Small intestine (tissue), 7 donors: ENCODE results near the gene DCC. TPM values are rescaled to one million over a fixed set of nuclear protein-coding genes. Genes with fewer than 3 reads are reported as not detected.

Experiments
- DNase-seq, 2 donors: peaks; one replicate each; pipeline versions ENCODE4 v3.0.0 to v3.0.0-alpha.2; 2013
- FAIRE-seq: peaks from 2 replicates; lab custom pipeline; 2012; peaks lifted over from hg19 to GRCh38; lab: Jason Lieb, UNC
- H3K27ac ChIP-seq, 3 donors: one replicate each; pipeline ENCODE4 v1.5.1; 2013; ENCODE audit warnings: low read length in 2 of 3, mild to moderate bottlenecking in 2 of 3, control low read depth in 1 of 3, inconsistent platforms in 1 of 3, low read depth in 1 of 3, moderate library complexity in 1 of 3
- H3K27me3 ChIP-seq, 3 donors: one replicate each; pipeline ENCODE4 v1.6.1; 2013; ENCODE audit warnings: low read length in 3 of 3, inconsistent platforms in 1 of 3; ENCODE audit not compliant: control insufficient read depth in 3 of 3, insufficient read depth in 3 of 3
- H3K36me3 ChIP-seq, 3 donors: one replicate each; pipeline ENCODE4 v1.6.1; 2013; ENCODE audit warnings: low read length in 3 of 3, inconsistent platforms in 1 of 3, low read depth in 1 of 3, mild to moderate bottlenecking in 1 of 3, moderate library complexity in 1 of 3; ENCODE audit not compliant: control insufficient read depth in 3 of 3, insufficient read depth in 2 of 3
- H3K4me1 ChIP-seq, 3 donors: one replicate each; pipeline ENCODE4 v1.6.1; 2013; ENCODE audit warnings: low read length in 2 of 3, inconsistent platforms in 1 of 3, low read depth in 1 of 3, mild to moderate bottlenecking in 1 of 3, moderate library complexity in 1 of 3; ENCODE audit not compliant: control insufficient read depth in 3 of 3, insufficient read depth in 2 of 3
- H3K4me3 ChIP-seq, 3 donors: one replicate each; pipeline ENCODE4 v1.5.1; 2013; ENCODE audit warnings: low read length in 3 of 3, control low read depth in 1 of 3, inconsistent platforms in 1 of 3, low read depth in 1 of 3, mild to moderate bottlenecking in 1 of 3, moderate library complexity in 1 of 3
- H3K9me3 ChIP-seq, 2 donors: one replicate each; pipeline ENCODE4 v1.6.1; 2013; ENCODE audit warnings: low read depth in 1 of 2, low read length in 1 of 2; ENCODE audit not compliant: control insufficient read depth in 2 of 2, insufficient read depth in 1 of 2
- WGBS, 3 donors: extraction: QIAGEN DNeasy Blood & Tissue Kit; methylation state at CpG; one replicate each; pipeline ENCODE4 v1.1.7; 2013; 5-methylcytosine and 5-hydroxymethylcytosine counted together
- polyA plus RNA-seq, 4 donors: library from polyadenylated mRNA; stranded (reverse) in 3 of 4; unstranded in 1 of 4; fragments of 200-250 nt in 3 of 4; fragments of 120-200 nt in 1 of 4; gene quantifications; one replicate each; pipeline versions ENCODE4 v1.2.1 to v1.2.3, GENCODE V29; 2013
- donor health status: healthy with polysubstance abuse.
- donor health status: control.
- donor health status: control.
- donor health status: Bipolar disorder and iron deficiency.
- donor health status: healthy.

Gene DCC
- polyA plus RNA-seq, 4 donors = 0.03 to 0.30 TPM; not detected in 2

DNA sequence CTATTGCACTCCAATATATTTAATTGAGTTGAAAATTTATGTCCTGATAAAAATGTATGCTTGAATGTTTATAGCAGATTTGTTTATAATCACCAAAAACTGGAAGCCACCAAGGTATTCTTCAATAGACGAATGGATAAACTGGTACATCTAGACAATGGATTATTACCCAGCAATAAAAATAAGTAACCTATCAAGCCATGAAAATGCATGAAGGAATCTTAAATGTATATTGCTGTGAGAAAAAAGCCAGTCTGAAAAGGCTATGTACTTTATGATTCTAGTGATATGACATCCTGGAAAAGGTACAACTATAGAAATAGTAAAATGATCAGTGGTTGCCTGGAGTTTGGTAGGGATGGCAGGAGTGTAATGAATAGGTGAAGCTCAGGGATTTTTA, 580.7 kb downstream of the DCC start:
- Histone ChIP-seq H3K4me3 (no peak overlapping the region), H3K4me1 (no peaks in the 10 kb centered on the region), H3K9me3 (peaks cover 0 to 4% of the 10 kb centered on the region in 2 donors), H3K27ac (no peak overlapping the region), H3K27me3 (no peaks in the 10 kb centered on the region), H3K36me3 (no peaks in the 10 kb centered on the region)
- DNase-seq (peak in 1 of 2 donors; percentile 4), FAIRE-seq (no peak)
- WGBS, 3 donors = 29 to 54% (median 37%) methylated on average over 1 of the region's 1 CpG

DNA sequence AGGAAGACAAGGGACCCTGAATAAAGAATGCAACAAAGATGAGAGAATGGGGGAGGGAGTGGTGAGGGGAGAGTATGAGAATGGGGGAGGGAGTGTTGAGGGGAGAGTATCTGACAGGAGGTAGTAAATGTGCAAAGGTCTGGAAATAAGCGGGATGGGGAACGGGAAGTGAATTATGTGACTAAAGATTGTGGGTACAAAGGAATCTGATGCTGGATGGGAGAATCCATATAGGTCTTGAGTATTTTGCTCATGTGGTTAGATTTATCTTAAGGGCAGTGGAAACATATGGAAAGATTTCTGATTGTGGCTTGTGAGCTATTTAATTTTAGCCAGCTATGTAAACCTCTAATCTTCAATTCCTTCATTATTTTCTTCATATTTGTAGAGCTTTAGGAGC, 593.4 kb downstream of the DCC start:
- Histone ChIP-seq H3K27ac (no peak overlapping the region), H3K4me3 (no peak overlapping the region), H3K9me3 (no peaks in the 10 kb centered on the region), H3K27me3 (no peaks in the 10 kb centered on the region), H3K4me1 (no peaks in the 10 kb centered on the region), H3K36me3 (no peaks in the 10 kb centered on the region)
- DNase-seq (no peak), FAIRE-seq (no peak)
- WGBS, 3 donors = 83 to 88% (median 85%) methylated on average over 2 of the region's 2 CpGs

DNA sequence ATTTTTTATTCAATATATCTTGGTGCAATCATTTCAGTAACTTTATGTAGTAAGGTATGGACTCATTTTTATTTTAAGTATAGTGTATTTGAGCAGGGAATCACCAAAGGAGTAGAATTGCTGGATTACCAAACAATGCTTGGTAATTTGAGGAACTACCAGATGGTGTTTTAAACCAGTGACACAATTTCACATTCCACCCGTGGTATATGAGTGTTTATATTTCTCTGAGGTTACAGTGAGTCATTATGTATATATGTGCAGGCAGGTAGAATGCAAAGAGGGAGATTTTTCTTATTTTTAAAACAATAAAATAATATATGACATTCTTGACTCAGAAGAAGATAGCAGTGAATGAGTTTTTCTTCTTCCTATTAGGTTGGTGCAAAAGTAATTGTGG, 596.9 kb downstream of the DCC start:
- 17 to 30% (median 26%) methylated on average over 1 of the region's 1 CpG for WGBS, 3 donors

DNA sequence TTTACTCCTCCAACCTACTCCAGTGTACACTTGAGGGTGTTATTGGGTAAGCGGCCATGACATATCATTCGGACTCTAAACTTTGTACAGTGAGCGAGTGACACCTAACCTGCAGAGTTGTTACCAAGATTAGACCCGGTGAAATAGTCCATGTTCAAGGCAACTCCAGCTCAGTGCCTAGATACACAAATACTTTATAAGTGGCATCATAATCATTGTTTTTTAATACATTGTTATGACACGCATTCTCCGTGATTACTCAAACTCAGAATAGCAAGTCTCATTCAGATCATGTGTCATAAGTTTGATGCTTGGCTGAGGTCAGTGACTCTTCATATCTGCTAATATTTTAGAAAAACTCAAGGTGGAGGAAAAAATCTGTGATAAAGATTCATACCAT, 597.8 kb downstream of the DCC start:
- Histone ChIP-seq H3K36me3 (no peaks in the 10 kb centered on the region), H3K4me3 (no peak overlapping the region), H3K27me3 (no peaks in the 10 kb centered on the region), H3K4me1 (no peaks in the 10 kb centered on the region), H3K27ac (no peak overlapping the region), H3K9me3 (no peaks in the 10 kb centered on the region)
- WGBS, 3 donors = 85 to 91% (median 91%) methylated on average over 6 of the region's 6 CpGs
- no peak for FAIRE-seq
- DNase-seq = no peak

More for the DNA sequence above, 596.9 kb downstream of the DCC start:
- FAIRE-seq = no peak
- Histone ChIP-seq H3K4me1 (no peaks in the 10 kb centered on the region), H3K27me3 (no peaks in the 10 kb centered on the region), H3K36me3 (no peaks in the 10 kb centered on the region), H3K27ac (no peak overlapping the region), H3K9me3 (no peaks in the 10 kb centered on the region), H3K4me3 (no peak overlapping the region)
- no peak for DNase-seq

DNA sequence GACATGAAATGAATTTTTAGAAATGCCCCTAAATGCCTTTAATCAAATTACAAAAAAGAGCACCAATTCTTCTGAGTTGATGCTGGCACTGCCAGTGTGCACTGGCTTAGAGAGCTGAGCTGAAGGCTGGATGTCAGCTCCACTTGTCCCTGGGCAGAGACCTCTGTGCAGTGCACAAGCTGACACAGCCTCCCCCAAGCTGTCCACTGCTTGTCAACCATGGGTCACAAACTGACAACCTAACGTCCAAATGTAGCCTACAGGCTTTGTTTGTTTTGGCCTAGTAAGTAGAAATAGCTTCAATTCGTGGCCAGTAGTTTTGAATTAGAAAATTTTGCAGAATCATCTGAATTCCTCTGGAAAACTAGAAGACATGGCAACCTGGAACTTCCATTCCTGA, 605.6 kb downstream of the DCC start:
- WGBS, 3 donors = 6 to 41% (median 12%) methylated on average over 2 of the region's 2 CpGs
- no peaks in the 10 kb centered on the region for H3K36me3 ChIP-seq
- no peak overlapping the region for H3K27ac ChIP-seq
- H3K9me3 ChIP-seq = no peaks in the 10 kb centered on the region
- H3K4me3 ChIP-seq = no peak overlapping the region
- FAIRE-seq (no peak), DNase-seq (no peak)
- no peaks in the 10 kb centered on the region for H3K4me1 ChIP-seq
- H3K27me3 ChIP-seq = no peaks in the 10 kb centered on the region

DNA sequence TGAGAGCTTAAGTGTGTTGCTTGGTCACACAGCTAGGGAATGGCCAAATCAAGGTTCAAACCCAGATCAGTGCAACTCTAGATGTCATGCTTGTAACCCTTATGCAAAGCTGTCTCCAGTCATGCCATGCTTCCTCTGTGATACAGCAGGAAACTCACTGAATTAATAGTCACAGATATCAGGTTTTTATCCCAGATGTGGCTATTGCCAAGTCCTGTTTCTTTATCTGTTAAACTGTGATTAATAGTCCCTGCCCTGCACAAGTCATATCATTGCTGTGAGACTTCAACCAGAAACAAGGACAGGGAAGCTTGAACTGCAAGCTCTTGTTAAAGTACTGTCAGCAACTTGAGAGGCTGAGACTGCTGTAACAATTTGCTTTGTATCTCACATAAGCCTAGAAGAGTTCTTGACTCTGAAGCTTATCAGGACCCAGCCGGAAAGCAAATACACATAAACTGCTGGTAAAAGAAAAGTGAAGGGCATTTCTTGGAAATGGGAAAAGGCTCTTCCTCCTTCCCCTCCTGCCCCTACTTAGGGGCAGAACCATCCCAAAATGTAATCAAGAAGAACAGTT, 609.0 kb downstream of the DCC start:
- Histone ChIP-seq H3K4me3 (no peak overlapping the region), H3K27me3 (no peaks in the 10 kb centered on the region), H3K4me1 (no peaks in the 10 kb centered on the region), H3K36me3 (no peaks in the 10 kb centered on the region), H3K9me3 (no peaks in the 10 kb centered on the region), H3K27ac (no peak overlapping the region)
- WGBS, 3 donors = 20 to 54% (median 48%) methylated on average over 1 of the region's 1 CpG
- DNase-seq = no peak
- no peak for FAIRE-seq

DNA sequence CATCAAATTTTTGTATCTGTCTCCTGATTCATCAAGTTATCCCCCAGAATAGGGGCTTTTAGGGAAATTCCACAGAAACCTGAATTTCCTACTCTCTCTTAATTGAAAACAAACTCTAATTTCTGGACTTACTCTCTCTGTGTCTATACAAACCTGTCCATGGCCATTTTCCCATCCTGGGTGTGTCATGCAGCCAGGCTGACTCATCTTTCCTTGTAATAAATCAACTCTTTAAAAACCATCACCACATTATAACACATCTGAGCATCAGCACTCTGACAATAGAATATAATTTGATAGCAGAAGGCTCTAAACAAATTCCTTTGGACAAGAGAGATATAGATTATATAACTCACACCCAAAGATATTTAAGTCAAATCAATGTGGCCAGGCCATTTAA, 610.2 kb downstream of the DCC start:
- Histone ChIP-seq H3K36me3 (no peaks in the 10 kb centered on the region), H3K9me3 (no peaks in the 10 kb centered on the region), H3K27me3 (no peaks in the 10 kb centered on the region), H3K4me3 (no peak overlapping the region), H3K27ac (no peak overlapping the region), H3K4me1 (no peaks in the 10 kb centered on the region)
- DNase-seq (no peak), FAIRE-seq (no peak)

DNA sequence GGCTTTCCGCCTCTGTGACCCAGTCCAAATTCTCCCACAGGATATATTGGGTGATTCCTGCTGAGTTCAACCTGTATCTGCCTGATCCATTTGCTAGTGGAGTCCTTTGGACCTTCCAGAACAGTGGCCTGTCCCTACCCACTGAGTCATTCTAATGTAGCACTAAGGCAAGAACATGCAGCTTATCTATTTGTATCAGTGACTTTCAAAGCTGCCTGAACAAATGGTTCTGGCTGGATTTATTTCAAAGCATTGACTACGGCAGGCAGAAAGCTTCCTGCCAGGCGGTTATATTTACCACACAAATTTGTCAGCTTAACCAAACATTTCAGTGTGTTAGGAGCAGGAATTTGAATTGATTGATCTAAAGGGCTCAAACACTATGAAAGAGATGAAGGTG, 613.4 kb downstream of the DCC start:
- FAIRE-seq (no peak), DNase-seq (no peak)
- Histone ChIP-seq H3K4me3 (no peak overlapping the region), H3K27ac (no peak overlapping the region), H3K9me3 (no peaks in the 10 kb centered on the region), H3K36me3 (no peaks in the 10 kb centered on the region), H3K4me1 (no peaks in the 10 kb centered on the region), H3K27me3 (no peaks in the 10 kb centered on the region)
- 32 to 44% (median 37%) methylated on average over 3 of the region's 3 CpGs for WGBS, 3 donors

DNA sequence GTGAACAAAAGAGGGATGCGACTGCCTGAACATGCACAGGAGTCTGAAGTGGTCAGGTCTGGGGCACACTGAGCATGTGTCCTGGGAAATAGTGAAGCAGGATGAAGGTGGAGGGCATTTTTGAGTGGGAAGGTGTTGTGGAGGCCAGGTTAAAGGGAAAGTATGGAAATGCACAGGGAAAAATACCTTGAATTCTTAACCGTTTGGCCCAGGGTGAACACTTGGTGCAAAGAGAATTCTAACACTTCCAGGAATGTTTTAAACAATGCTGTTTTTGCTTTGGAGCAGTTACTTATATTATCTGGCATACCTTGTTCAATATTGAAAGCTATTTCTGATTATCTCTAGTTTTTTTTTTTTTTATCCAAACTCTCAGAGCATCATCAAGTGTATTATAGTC, 623.5 kb downstream of the DCC start:
- Histone ChIP-seq H3K4me3 (no peak overlapping the region), H3K36me3 (no peaks in the 10 kb centered on the region), H3K27ac (no peak overlapping the region), H3K27me3 (no peaks in the 10 kb centered on the region), H3K9me3 (no peaks in the 10 kb centered on the region), H3K4me1 (no peaks in the 10 kb centered on the region)
- FAIRE-seq (no peak), DNase-seq (no peak)
- WGBS, 3 donors = 72 to 76% (median 76%) methylated on average over 2 of the region's 2 CpGs
